GM12892 (cell line): Measurements from ENCODE around the gene MARCO.

Experiments used
- POLR2A ChIP-seq: IDR thresholded peaks from 2 replicates; pipeline ENCODE4 v1.6.1; 2011; ENCODE audit warnings: low read depth, low read length, control low read depth
- POLR2AphosphoS5 ChIP-seq: IDR thresholded peaks from 2 replicates; pipeline ENCODE4 v1.6.1; 2011; ENCODE audit warnings: low read depth, low read length, control low read depth

GRCh38 chr2:118954297-118955060 is 12.5 kb downstream of the MARCO start:
- TF ChIP-seq POLR2A, result no peak
- TF ChIP-seq POLR2AphosphoS5, result no peak
